22Rv1 (cell line): ENCODE measurements around the gene CCDC24.

Experiments
- ZFX ChIP-seq: fragments of 450-650 bp; IDR thresholded peaks from 2 replicates; pipeline ENCODE4 v1.6.1; 2017; ENCODE audit warnings: antibody characterized with exemption, borderline replicate concordance
- TF ChIP-seq, protein P1 (sequence below): fragments of 450-650 bp; IDR thresholded peaks from 2 replicates; pipeline ENCODE4 v1.5.1; 2017; ENCODE audit warnings: mild to moderate bottlenecking

DNA sequence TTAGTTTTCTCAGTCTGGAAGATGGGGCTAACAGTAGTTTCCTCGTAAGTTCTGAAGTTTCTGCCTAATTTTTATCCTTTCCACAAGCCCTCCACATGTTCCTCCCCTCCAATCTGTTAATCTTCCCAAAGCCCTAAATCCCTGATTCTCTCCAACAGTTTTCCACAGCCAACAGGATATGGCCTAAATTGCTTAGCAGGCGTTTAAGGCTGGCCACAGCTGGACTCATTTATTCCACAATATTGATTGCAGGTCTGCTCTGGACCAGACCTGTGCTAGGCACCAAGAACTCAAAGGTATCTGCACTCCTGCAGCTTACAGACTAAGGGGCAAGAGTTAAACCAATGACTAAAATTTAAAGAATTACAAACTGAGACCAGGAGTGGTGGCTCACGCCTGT, 35.9 kb downstream of the CCDC24 start:
- TF ChIP-seq, protein P1, sequence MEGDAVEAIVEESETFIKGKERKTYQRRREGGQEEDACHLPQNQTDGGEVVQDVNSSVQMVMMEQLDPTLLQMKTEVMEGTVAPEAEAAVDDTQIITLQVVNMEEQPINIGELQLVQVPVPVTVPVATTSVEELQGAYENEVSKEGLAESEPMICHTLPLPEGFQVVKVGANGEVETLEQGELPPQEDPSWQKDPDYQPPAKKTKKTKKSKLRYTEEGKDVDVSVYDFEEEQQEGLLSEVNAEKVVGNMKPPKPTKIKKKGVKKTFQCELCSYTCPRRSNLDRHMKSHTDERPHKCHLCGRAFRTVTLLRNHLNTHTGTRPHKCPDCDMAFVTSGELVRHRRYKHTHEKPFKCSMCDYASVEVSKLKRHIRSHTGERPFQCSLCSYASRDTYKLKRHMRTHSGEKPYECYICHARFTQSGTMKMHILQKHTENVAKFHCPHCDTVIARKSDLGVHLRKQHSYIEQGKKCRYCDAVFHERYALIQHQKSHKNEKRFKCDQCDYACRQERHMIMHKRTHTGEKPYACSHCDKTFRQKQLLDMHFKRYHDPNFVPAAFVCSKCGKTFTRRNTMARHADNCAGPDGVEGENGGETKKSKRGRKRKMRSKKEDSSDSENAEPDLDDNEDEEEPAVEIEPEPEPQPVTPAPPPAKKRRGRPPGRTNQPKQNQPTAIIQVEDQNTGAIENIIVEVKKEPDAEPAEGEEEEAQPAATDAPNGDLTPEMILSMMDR: no peak
- TF ChIP-seq ZFX: no peak
